B cell (primary cell): ENCODE data around the gene SLC9A9. TPM values are rescaled to one million over a fixed set of nuclear protein-coding genes. Genes with fewer than 3 reads are reported as not detected.
"Not testable (repeated sequence)": the region's sequence is repeated elsewhere in the genome, so short reads cannot be mapped to it uniquely, and the experiment has no call there.

Source experiments
- ATAC-seq: fragments of 200-7000 bp; cut with Tn5 transposase; one replicate; pipeline ENCODE4 v1.10.0; 2021; ENCODE audit warnings: low read depth, mild to moderate bottlenecking, moderate number of reproducible peaks, moderate library complexity
- CTCF ChIA-PET: fragments of 350-600 bp; sonication (Branson Sonifier 250); formaldehyde crosslinking; loops from one replicate; lab custom pipeline; 2021; ENCODE audit warnings: antibody characterized with exemption, inconsistent platforms; lab: Charles Lee
- POLR2A ChIA-PET: fragments of 350-600 bp; sonication (Branson Sonifier 250); formaldehyde crosslinking; loops from one replicate; lab custom pipeline; 2021; ENCODE audit warnings: antibody characterized with exemption; lab: Charles Lee
- DNase-seq: peaks from one replicate; pipeline ENCODE4 v3.0.0; 2013
- H2AFZ ChIP-seq: 2 replicates; pipeline ENCODE4 v1.6.1; 2012; ENCODE audit warnings: mild to moderate bottlenecking, low read depth, low read length; ENCODE audit not compliant: insufficient read depth, poor library complexity, severe bottlenecking
- H3K27ac ChIP-seq, 2 donors: 1 replicate in 1 of 2; 2 replicates in 1 of 2; pipeline ENCODE4 v1.5.1; 2012 to 2013; ENCODE audit warnings: low read length in 2 of 2, mild to moderate bottlenecking in 2 of 2, moderate library complexity in 1 of 2
- H3K27me3 ChIP-seq, 4 experiments: fragments of 200-600 bp in 1 of 4; sonication (generic) in 1 of 4; replicated peaks in 1 of 4; 1 replicate in 2 of 4; 2 replicates in 2 of 4; pipeline versions ENCODE4 v1.6.1 to v1.7.0; 2013 to 2016; ENCODE audit warnings: low read length in 3 of 4, mild to moderate bottlenecking in 2 of 4, mixed read lengths in 1 of 4, moderate library complexity in 1 of 4; ENCODE audit not compliant: insufficient read depth in 4 of 4, control insufficient read depth in 3 of 4; ENCODE audit errors: control extremely low read depth in 1 of 4
- H3K36me3 ChIP-seq, 2 experiments: replicated peaks in 1 of 2; 1 replicate in 1 of 2; 2 replicates in 1 of 2; pipeline versions ENCODE4 v1.6.1 to v1.7.1; 2013; ENCODE audit warnings: low read length in 1 of 2; ENCODE audit not compliant: insufficient read depth in 2 of 2, control insufficient read depth in 1 of 2; ENCODE audit errors: control extremely low read depth in 1 of 2, extremely low read depth in 1 of 2
- H3K4me1 ChIP-seq, 2 donors: fragments of 200-600 bp in 1 of 2; sonication (generic) in 1 of 2; 1 replicate in 1 of 2; 2 replicates in 1 of 2; pipeline versions ENCODE4 v1.5.1 to v1.6.1; 2013 to 2017; ENCODE audit warnings: low read length in 2 of 2; ENCODE audit not compliant: control insufficient read depth in 2 of 2, insufficient read depth in 2 of 2
- H3K4me2 ChIP-seq: replicated peaks from 2 replicates; pipeline ENCODE3; 2012; ENCODE audit warnings: mild to moderate bottlenecking, low read depth, low read length; ENCODE audit not compliant: poor library complexity, severe bottlenecking
- H3K4me3 ChIP-seq, 5 experiments: fragments of 200-600 bp in 1 of 5; sonication (generic) in 1 of 5; 1 replicate in 3 of 5; 2 replicates in 2 of 5; pipeline versions ENCODE4 v1.5.1 to v1.7.0; 2011 to 2016; ENCODE audit warnings: low read length in 4 of 5, mild to moderate bottlenecking in 4 of 5, low read depth in 2 of 5, control low read depth in 1 of 5, moderate library complexity in 1 of 5; ENCODE audit not compliant: insufficient read depth in 1 of 5; ENCODE audit errors: control extremely low read depth in 1 of 5, extremely low read depth in 1 of 5
- H3K79me2 ChIP-seq: fragments of 200-600 bp; sonication (generic); one replicate; pipeline ENCODE4 v1.6.0; 2016; ENCODE audit warnings: low read length; ENCODE audit not compliant: control insufficient read depth, insufficient read depth
- H3K9ac ChIP-seq: fragments of 200-600 bp; sonication (generic); 2 replicates; pipeline ENCODE4 v1.6.1; 2017; ENCODE audit warnings: mild to moderate bottlenecking, low read length, moderate library complexity
- H3K9me3 ChIP-seq, 3 donors: one replicate each; pipeline versions ENCODE4 v1.6.1 to v1.7.1; 2013; ENCODE audit warnings: low read length in 2 of 3; ENCODE audit not compliant: control insufficient read depth in 2 of 3, insufficient read depth in 1 of 3; ENCODE audit errors: control extremely low read depth in 1 of 3
- H4K20me1 ChIP-seq: 2 replicates; pipeline ENCODE4 v1.6.0; 2012; ENCODE audit warnings: mild to moderate bottlenecking, low read length; ENCODE audit not compliant: insufficient read depth, control insufficient read depth, poor library complexity, severe bottlenecking
- H3K27ac Mint-ChIP-seq: one replicate; pipeline ENCODE4 v1.8.0; 2021; ENCODE audit warnings: mixed read lengths
- H3K27me3 Mint-ChIP-seq: one replicate; pipeline ENCODE4 v1.8.0; 2021; ENCODE audit warnings: mixed read lengths
- H3K4me1 Mint-ChIP-seq: one replicate; pipeline ENCODE4 v1.8.0; 2021; ENCODE audit warnings: mixed read lengths
- H3K4me3 Mint-ChIP-seq: one replicate; pipeline ENCODE4 v1.8.0; 2021; ENCODE audit warnings: mixed read lengths
- H3K9me3 Mint-ChIP-seq: one replicate; pipeline ENCODE4 v1.8.0; 2022; ENCODE audit warnings: mixed read lengths; ENCODE audit not compliant: insufficient read depth
- CTCF ChIP-seq: fragments of 200-600 bp; IDR thresholded peaks from one replicate; pipeline ENCODE4 v1.8.0; 2022; ENCODE audit warnings: antibody characterized with exemption, mild to moderate bottlenecking
- EZH2 ChIP-seq: IDR thresholded peaks from 2 replicates; pipeline ENCODE4 v1.6.1; 2012; ENCODE audit warnings: borderline replicate concordance, low read depth, mild to moderate bottlenecking, moderate library complexity, low read length; ENCODE audit not compliant: insufficient read depth, poor library complexity, severe bottlenecking
- WGBS: methylation state at CpG from one replicate; pipeline ENCODE4 v1.1.5; 2013; ENCODE audit warnings: missing lambda C conversion rate; ENCODE audit not compliant: insufficient coverage; 5-methylcytosine and 5-hydroxymethylcytosine counted together
- intact Hi-C: fragments of 100-400 bp; cut with micrococcal nuclease; formaldehyde crosslinking; loops from one replicate; pipeline ENCODE4 v1.10.0; 2022
- polyA plus RNA-seq: library from polyadenylated mRNA; depleted of rRNA; stranded (reverse); fragments of >200 nt; gene quantifications from 2 replicates; pipeline ENCODE4 v1.2.3, GENCODE V29; 2012
- total RNA-seq, 2 donors: library from RNA; stranded (reverse); fragments of 120-200 nt in 1 of 2; gene quantifications; 1 replicate in 1 of 2; 2 replicates in 1 of 2; pipeline versions ENCODE4 v1.2.3 to v1.2.4, GENCODE V29; 2013 to 2022

Gene SLC9A9
- total and polyA plus RNA-seq, 2 donors (not counting 1 experiment from before 2014, with no cell fraction given) = 7.7 to 17.3 TPM

GRCh38 chr3:143279567-143279966, 568.7 kb downstream of the SLC9A9 start:
- H3K9me3 Mint-ChIP-seq, H3K79me2 ChIP-seq, CTCF ChIA-PET, H3K27ac ChIP-seq, H3K4me3 Mint-ChIP-seq, H3K27me3 Mint-ChIP-seq, H3K4me1 ChIP-seq, H3K9ac ChIP-seq, intact Hi-C loops, POLR2A ChIA-PET, H2AFZ ChIP-seq, ATAC-seq, H3K36me3 ChIP-seq, H3K4me2 ChIP-seq, H3K27me3 ChIP-seq, H4K20me1 ChIP-seq, H3K4me3 ChIP-seq, H3K27ac Mint-ChIP-seq, H3K9me3 ChIP-seq, DNase-seq: not testable (repeated sequence)
- 100% methylated on average over 2 of the region's 5 CpGs for WGBS
- peaks cover 11% of the 10 kb centered on the region for H3K4me1 Mint-ChIP-seq

DNA sequence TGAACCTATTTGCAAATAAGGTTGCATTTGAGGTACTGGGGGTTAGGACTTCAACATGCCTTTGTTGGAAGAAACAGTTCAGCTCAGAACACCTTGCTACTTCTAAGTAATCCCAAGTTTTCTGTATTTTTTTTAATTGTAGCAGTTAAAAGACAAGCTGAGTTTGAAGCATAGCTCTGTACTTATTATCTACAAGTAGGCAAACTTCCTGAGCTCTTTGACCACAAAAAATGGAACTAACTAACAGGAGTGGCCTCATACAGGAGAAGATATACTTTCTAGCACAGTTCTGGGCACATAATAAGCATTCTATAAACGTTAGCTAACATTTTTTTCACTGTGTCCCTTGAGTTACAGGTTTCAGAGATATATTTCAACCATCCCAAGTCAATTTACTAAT, 569.5 kb downstream of the SLC9A9 start:
- Mint-ChIP-seq H3K27ac (no peak overlapping the region), H3K4me1 (peaks cover 11% of the 10 kb centered on the region), H3K27me3 (no peaks in the 10 kb centered on the region), H3K9me3 (peaks cover 2% of the 10 kb centered on the region), H3K4me3 (no peak overlapping the region)
- Histone ChIP-seq H3K27me3 (no peaks in the 10 kb centered on the region), H2AFZ (no peak overlapping the region), H3K9ac (no peak overlapping the region), H3K4me1 (no peaks in the 10 kb centered on the region), H4K20me1 (no peaks in the 10 kb centered on the region), H3K79me2 (no peaks in the 10 kb centered on the region), H3K27ac (no peak overlapping the region), H3K9me3 (peaks cover 0 to 8% (median 2%) of the 10 kb centered on the region in 3 donors), H3K4me2 (no peak overlapping the region), H3K36me3 (peaks cover 0 to 4% of the 10 kb centered on the region in 2 experiments), H3K4me3 (no peak overlapping the region)
- POLR2A ChIA-PET = no interaction called here
- TF ChIP-seq EZH2 (no peak), CTCF (no peak)
- 80% methylated on average over 1 of the region's 1 CpG for WGBS
- CTCF ChIA-PET = no interaction called here
- ATAC-seq (no peak), DNase-seq (no peak)
- intact Hi-C loops = no loop called here
